Regular cardiac myocyte (primary cell): Measurements from ENCODE around the gene GYS1. TPM values are rescaled to one million over a fixed set of nuclear protein-coding genes. Genes with fewer than 3 reads are reported as not detected.

Experiments
- total RNA-seq: library from RNA; depleted of rRNA; stranded (reverse); fragments of >200 nt; gene quantifications from 2 replicates; pipeline ENCODE4 v1.2.3, GENCODE V29; 2014

GYS1 gene
- total RNA-seq = 47.5 and 56.9 TPM in 2 replicates

DNA sequence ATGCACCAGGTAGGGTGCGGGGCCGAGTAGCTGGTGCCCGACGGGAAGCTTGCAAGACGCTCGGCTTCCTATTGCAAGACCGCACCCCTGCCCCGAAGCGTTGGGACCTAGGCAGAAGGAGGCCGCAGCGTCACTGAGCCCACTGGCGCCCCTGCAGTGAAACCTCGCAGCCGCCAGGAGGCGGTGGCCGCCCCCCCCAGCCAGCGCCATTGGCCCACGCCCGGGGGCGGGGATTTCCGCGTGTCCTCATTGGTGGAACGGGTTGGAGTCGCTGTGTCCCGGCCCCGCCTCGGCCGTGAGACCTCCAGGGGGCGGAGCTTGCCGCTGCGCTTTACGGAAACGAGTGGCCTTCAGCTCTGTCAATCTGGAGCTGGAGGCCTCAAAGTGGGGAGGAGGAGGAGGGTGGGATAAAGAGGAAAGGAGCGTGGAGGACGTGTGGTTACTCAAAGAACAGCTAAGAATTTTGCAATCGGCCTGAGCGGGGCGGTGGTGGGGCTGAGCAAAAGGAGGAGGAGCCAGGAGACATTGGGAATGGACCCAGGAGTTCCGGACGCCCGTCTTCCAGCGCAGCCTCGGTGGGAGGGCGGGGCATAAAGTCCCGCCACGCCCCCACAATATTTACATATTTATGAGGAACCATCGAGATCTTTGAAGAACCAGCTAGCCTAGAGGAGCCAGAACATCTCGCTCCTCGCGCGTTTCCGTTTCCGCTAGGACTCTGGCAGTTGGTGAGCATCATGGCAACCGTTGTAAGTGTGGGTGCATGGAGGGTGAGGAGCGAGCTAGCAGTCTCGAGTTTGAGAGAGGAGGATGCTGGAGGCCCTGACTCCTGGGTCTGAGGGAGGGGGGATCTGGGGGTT is at the start of gene GYS1, which contains the start of gene RUVBL2:
Gene GYS1, minus strand, starts transcription at position 135 of the 860 bp plus-strand sequence. CDS start 197 bp downstream, outside the sequence.
Gene RUVBL2, plus strand, starts transcription at position 713 of the 860 bp plus-strand sequence. Its CDS starts 25 bp downstream, at position 738.

DNA sequence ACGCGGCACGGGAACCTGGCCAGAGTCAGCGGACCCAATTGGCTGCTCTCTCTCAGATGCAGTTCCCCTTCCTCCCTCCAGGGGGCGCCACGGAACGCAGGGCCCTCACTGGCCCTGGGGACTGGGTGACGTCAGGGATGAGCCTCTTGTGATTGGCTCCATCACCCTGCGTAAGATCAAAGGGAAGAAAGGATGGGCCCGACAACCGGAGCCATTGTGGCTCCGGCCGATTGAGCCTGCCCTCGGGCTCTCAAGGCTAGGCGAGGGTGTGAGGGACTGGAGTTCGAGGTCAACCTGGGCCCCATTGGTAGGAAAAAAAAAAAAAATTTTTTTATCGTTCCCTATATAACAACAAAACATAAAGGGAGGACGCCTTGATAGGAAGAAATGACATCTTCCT is 43.7 kb upstream of the GYS1 start, which contains the start of gene CGB1:
Gene CGB1, minus strand, starts transcription at position 81 of the 400 bp plus-strand sequence. CDS start 184 bp downstream, outside the sequence.

DNA sequence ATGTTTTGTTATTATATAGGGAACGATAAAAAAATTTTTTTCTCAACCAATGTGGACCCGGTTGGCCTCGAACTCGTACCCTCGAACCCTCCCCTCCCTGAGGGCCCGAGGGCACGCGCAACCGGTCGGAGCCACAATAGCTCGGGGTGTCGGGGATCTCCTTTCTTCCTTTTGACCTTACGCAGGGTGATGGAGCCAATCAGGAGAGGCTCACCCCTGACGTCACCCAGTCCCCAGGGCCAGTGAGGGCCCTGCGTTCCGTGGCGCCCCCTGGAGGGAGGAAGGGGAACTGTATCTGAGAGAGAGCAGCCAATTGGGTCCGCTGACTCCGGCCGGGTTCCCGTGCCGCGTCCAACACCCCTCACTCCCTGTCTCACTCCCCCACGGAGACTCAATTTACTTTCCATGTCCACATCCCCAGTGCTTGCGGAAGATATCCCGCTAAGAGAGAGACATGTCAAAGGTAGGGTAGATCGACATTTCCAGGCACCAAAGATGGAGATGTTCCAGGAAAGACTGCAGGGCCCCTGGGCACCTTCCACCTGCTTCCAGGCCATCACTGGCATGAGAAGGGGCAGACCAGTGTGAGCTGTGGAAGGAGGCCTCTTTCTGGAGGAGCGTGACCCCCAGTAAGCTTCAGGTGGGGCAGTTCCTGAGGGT is 38.7 kb upstream of the GYS1 start, which contains the start of gene CGB2:
Gene CGB2, plus strand, starts transcription at position 249 of the 660 bp plus-strand sequence. Its CDS starts 206 bp downstream, at position 455.

DNA sequence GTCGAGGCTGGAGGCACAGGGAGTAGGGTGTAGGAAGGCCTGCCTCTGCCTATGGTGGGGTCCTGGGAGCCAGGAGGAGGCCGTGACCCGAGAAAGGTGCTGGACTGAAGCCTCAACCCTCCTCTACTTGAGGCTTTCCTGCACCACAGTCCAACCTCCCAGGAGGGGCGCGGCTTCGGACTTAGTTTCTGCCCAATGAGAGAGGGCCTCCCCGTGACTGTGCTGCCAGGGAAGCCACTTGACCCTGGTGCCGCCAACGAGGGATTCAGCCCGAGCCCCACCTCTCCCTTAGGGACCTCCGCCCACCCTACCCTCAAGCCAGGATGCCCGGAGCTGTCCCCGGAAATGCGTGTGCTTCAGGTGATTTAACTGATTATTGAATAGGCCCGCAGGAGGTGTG is 31.1 kb upstream of the GYS1 start, which contains the start of gene CGB3:
Gene CGB3, minus strand, starts transcription at position 101 of the 400 bp plus-strand sequence. CDS start 362 bp downstream, outside the sequence.

DNA sequence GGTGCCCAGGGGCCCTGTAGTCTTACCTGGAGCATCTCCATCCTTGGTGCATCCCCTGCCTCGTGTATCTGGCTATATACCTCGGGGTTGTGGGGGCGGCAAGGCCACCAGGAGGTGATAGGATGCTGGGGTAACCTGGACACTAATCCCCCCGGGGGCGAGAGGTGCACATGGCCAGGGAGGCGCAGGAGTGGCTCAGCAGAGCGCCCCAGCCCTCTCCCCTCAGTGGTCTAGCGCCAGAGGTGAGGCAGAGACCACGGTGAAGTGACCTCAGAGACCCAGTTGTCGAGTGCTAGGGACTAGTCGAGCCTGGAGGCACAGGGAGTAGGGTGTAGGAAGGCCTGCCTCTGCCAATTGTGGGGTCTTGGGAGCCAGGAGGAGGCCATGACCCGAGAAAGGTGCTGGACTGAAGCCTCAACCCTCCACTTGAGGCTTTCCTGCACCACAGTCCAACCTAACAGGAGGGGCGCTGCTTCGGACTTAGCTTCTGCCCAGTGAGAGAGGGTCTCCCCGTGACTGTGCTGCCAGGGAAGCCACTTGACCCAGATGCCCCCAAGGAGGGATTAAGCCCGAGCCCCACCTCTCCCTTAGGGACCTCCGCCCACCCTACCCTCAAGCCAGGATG is 24.0 kb upstream of the GYS1 start, which contains the start of gene LHB:
Gene LHB, minus strand, starts transcription at position 51 of the 625 bp plus-strand sequence. Its CDS starts 10 bp downstream, at position 41.

DNA sequence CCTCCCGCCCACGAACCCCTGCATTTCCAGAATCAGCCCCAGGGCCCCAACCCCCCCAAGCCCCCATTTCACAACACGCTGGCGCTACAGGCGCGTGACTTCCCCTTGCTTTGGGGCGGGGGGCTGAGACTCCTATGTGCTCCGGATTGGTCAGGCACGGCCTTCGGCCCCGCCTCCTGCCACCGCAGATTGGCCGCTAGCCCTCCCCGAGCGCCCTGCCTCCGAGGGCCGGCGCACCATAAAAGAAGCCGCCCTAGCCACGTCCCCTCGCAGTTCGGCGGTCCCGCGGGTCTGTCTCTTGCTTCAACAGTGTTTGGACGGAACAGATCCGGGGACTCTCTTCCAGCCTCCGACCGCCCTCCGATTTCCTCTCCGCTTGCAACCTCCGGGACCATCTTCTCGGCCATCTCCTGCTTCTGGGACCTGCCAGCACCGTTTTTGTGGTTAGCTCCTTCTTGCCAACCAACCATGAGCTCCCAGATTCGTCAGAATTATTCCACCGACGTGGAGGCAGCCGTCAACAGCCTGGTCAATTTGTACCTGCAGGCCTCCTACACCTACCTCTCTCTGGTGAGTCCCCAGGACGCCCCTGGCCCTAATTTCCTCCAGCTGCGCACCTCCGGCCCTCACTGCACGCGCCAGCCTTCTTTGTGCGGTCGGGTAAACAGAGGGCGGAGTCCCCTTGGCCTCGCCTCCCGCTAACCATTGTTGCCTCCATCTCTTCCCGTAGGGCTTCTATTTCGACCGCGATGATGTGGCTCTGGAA is 27.9 kb downstream of the GYS1 start, which contains the start of gene FTL:
Gene FTL, plus strand, starts transcription at position 270 of the 766 bp plus-strand sequence. Its CDS starts 199 bp downstream, at position 469.

DNA sequence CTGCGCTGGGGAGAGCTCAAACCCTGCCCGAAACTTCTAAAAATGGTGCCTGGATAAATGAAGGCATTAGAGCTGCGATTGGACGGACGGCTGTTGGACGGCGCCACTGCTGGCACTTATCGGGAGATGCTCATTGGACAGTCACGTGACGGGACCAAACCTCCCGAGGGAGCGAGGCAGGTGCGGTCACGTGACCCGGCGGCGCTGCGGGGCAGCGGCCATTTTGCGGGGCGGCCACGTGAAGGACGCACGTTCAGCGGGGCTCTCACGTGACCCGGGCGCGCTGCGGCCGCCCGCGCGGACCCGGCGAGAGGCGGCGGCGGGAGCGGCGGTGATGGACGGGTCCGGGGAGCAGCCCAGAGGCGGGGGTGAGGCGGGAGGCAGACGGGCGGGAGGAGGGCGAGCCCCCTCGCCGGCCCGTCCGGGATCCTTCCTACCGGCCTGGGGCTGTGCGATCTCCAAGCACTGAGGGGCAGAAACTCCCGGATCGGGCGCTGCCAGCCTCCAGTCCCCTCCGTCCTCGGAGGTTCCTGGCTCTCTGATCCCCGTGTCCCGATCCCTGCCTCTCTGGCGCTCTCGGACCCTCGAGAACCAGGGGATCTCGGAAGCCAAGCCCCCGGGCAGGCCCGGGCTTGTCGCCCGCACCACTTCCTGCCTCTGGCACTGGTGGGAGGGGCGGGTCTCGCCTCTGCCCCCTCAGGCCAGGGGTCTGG is 38.4 kb downstream of the GYS1 start, which contains the start of gene BAX:
Gene BAX, plus strand, starts transcription at position 281 of the 713 bp plus-strand sequence. Its CDS starts 54 bp downstream, at position 335.

DNA sequence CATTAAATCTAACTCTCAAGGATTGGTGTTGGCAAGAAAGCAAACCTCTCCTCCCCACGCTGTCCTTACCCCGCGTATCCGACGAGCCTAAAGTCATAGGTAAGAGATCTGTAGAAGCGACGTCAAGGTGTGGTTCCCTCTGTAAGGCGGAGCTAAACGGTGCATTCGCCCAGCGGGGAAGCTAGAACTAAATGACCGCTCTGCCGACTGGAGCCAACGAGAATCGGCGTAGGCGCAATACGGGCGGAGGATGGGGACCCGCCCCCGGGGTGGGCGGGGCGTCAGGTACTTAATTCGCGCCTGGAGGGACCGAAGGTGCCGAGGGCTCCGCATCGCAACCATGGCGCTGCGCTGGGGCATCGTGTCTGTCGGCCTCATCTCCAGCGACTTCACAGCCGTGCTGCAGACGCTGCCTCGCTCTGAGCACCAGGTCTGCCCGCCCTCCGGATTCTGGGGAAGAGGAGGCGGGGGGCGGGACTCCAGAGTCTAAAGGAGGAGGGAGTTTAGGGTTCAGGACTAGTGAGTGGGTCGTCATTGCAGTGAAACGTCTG is 59.7 kb downstream of the GYS1 start, which contains the start of gene DHDH:
Gene DHDH, plus strand, starts transcription at position 318 of the 551 bp plus-strand sequence. Its CDS starts 23 bp downstream, at position 341.

Other genes with a start within 250 kb of the GYS1 start
- gene IZUMO1, start 246.4 kb downstream of the GYS1 start, total RNA-seq = not detected in 2 replicates
- under 0.01 and 0.58 TPM in 2 replicates for gene FUT1, start 240.7 kb downstream of the GYS1 start, total RNA-seq
- not detected in 2 replicates for gene FGF21, start 237.8 kb downstream of the GYS1 start, total RNA-seq
- 27.9 and 48.3 TPM in 2 replicates for gene BCAT2, start 182.3 kb downstream of the GYS1 start, total RNA-seq
- gene HSD17B14, start 156.8 kb downstream of the GYS1 start, total RNA-seq = 0.38 and 2.5 TPM in 2 replicates
- 5.6 and 10.4 TPM in 2 replicates for gene PLEKHA4, start 124.7 kb downstream of the GYS1 start, total RNA-seq
- gene PPP1R15A, start 120.9 kb downstream of the GYS1 start, total RNA-seq = 41.6 and 98.9 TPM in 2 replicates
- not detected in 2 replicates for gene TULP2, start 94.6 kb downstream of the GYS1 start, total RNA-seq
- 93.0 and 130 TPM in 2 replicates for gene NUCB1, start 93.0 kb downstream of the GYS1 start, total RNA-seq
- gene DHDH, start 59.6 kb downstream of the GYS1 start, total RNA-seq = 0.38 and 0.56 TPM in 2 replicates
- 96.4 and 104 TPM in 2 replicates for gene BAX, start 38.4 kb downstream of the GYS1 start, total RNA-seq
- gene FTL, start 28.0 kb downstream of the GYS1 start, total RNA-seq = 1,571 and 5,527 TPM in 2 replicates
- gene RUVBL2, start 578 bp upstream of the GYS1 start, total RNA-seq = 138 and 392 TPM in 2 replicates
- gene LHB, start 23.8 kb upstream of the GYS1 start, total RNA-seq = not detected in 2 replicates
- not detected in 2 replicates for gene CGB3, start 31.0 kb upstream of the GYS1 start, total RNA-seq
- gene CGB2, start 38.6 kb upstream of the GYS1 start, total RNA-seq = not detected in 2 replicates
- 0.28 TPM in 1 of 2 replicates, not detected in the other for gene CGB1, start 43.6 kb upstream of the GYS1 start, total RNA-seq
- gene CGB5, start 50.5 kb upstream of the GYS1 start, total RNA-seq = not detected in 2 replicates
- not detected in 2 replicates for gene CGB8, start 55.8 kb upstream of the GYS1 start, total RNA-seq
- gene CGB7, start 64.4 kb upstream of the GYS1 start, total RNA-seq = 0.19 and 0.56 TPM in 2 replicates
- not detected in 2 replicates for gene NTF4, start 71.5 kb upstream of the GYS1 start, total RNA-seq
- gene KCNA7, start 79.4 kb upstream of the GYS1 start, total RNA-seq = under 0.01 TPM in 1 of 2 replicates, not detected in the other
- gene SNRNP70, start 92.1 kb upstream of the GYS1 start, total RNA-seq = 89.1 and 130 TPM in 2 replicates
- 9.9 and 11.1 TPM in 2 replicates for gene LIN7B, start 121.1 kb upstream of the GYS1 start, total RNA-seq
- 0.58 and 0.85 TPM in 2 replicates for gene C19orf73, start 125.8 kb upstream of the GYS1 start, total RNA-seq
- 1.7 and 4.5 TPM in 2 replicates for gene PPFIA3, start 126.2 kb upstream of the GYS1 start, total RNA-seq
- under 0.01 and 1.4 TPM in 2 replicates for gene HRC, start 162.1 kb upstream of the GYS1 start, total RNA-seq
- gene TRPM4, start 164.5 kb upstream of the GYS1 start, total RNA-seq = 14.9 and 18.0 TPM in 2 replicates